ENCODE results near the gene GARNL3.
A peak's percentile ranks its signal among the peaks of the same experiment; 100 is the strongest.

The GARNL3 gene

DNA sequence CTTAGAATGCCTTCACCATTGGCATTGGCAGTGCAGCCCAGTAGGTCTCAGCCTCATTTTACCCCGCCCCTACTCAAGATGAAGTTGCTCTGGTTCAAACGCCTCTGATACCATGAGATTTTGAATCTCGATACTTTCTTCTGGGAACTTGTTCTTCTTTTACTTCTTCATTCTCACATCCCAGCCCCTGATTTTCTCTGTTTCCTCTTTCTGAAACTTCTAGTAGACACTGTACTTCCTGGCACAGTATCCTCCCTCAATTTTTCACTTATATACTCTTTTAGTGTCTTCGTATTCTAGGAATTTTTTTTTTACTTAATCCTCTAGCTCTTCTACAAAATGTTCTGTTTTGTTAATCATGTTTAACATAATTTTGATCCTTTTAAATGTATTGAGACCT, 146.5 kb downstream of the GARNL3 start:
- DNase-seq: no peak

- no peak for DNase-seq
Measured at GRCh38 chr9:127415141-127415540, 150.6 kb downstream of the GARNL3 start.

DNA sequence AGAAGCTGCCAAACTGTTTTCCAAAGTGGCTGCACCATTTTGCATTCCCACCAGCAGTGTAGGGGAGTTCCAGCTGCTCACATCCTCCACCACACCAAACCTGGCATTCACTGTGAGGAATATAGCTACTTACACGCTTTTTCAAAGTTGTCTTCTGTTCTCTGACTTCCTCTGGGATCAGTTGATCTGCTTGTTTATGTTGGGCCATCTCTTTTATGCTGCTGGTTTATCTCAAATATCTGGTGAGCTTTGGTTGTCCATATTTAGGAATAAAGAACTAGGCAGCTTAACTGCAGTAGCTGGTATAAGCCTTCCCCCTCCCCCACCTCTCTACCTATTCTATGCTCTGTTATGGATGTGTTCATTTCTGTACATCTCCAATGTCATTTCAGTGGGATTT, 151.1 kb downstream of the GARNL3 start:
- DNase-seq: no peak

GRCh38 chr9:127417131-127418036, 152.8 kb downstream of the GARNL3 start:
- no peak for DNase-seq

- peak; percentile 40 for DNase-seq
Measured at GRCh38 chr9:127418037-127418471, 153.5 kb downstream of the GARNL3 start.

- DNase-seq: no peak
Measured at GRCh38 chr9:127419348-127419747, 154.8 kb downstream of the GARNL3 start.

GRCh38 chr9:127421057-127421456, 156.5 kb downstream of the GARNL3 start:
- no peak for DNase-seq

GRCh38 chr9:127422133-127422782, 157.7 kb downstream of the GARNL3 start:
- no peak for DNase-seq

GRCh38 chr9:127422787-127423186, 158.2 kb downstream of the GARNL3 start:
- no peak for DNase-seq

DNA sequence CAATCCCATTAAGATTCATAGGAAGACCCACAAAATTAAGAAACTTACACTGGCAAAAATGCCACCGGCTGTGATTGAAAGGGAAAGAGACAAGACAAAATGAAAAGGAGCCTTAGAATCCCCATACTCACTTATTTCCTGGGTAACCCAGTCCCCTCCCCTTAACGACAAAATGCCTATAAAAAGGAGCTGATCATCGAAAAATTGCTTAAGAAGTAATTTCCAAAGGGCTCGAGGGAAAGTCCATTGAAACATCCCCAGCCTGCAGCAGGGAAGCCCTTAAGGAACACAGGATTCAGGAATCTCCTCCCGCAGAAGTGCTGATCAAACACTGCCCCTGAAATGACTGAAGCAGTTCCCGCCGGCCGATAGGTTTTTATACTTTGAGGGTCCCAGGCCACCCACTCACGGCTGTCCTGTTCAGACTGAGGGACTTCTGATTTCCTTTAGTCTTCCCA, 158.9 kb downstream of the GARNL3 start:
- DNase-seq: no peak

GRCh38 chr9:127423934-127424675, 159.5 kb downstream of the GARNL3 start, which contains the start of gene ZNF79:
Gene ZNF79 (plus strand): TSS chr9:127424382. CDS start chr9:127424788, 406 bp downstream.
- DNase-seq: peak; percentile 84

- DNase-seq: no peak
Measured at GRCh38 chr9:127424676-127424999, 160.1 kb downstream of the GARNL3 start.

GRCh38 chr9:127426756-127427155, 162.2 kb downstream of the GARNL3 start:
- DNase-seq: no peak

- no peak for DNase-seq
Measured at GRCh38 chr9:127428348-127428747, 163.8 kb downstream of the GARNL3 start.

GRCh38 chr9:127430415-127430814, 165.8 kb downstream of the GARNL3 start:
- no peak for DNase-seq

DNA sequence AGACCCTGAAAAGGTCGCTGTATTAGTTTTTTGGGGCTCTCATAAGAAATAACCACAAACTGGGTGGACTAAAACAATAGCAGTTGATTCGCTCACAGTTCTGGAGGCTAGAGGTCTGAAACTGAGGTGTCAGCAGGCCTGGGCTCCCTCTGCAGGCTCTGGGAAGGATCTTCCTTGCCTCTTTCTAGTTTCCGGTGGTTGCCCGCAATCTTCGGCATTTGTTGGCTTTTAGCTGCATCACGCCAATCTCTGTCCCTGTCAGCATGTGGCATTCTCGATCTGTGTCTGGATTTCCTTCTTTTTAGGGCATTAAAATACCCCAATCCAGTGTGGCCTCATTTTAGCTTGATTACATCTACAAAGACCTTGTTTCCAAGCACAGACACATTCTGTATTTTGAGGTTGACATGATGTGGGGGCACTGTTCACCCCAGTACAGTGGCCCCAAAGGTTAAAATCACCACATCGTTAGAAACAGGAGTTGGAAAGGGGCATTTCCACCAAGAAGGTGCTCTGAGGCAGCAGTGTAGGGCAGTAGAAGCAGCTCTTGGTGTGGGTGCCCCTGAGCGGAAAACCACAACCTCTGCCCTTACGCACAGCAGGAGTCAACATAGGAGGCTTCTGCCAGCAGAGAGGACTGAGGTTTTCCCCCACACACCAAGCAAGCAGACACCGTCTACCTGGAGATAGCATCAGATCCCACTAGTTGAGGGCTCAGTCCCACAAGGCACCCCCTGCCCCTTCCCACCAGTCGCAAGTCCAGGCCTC, 173.1 kb downstream of the GARNL3 start:
- no peak for DNase-seq

DNA sequence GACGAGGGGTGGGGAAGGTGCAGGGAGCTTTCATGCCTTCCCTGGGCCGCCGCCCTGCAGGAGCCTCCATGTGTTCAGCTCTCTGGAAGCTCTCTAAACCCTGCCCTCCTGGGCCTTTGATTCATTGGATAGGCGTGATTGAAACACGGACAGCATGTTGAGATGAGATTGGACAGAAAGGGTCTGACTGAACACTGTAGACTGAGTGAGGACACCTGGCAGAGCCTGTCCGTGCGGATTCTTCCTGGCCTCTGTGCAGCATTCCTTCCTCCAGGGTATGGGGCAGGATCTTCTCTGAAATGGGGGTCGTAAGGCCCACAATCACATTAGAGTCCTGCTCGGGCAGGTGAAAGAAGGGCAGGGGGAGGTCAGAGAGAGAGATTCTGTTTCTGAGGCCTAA, 173.8 kb downstream of the GARNL3 start:
- no peak for DNase-seq
